Activated naive CD8-positive, alpha-beta T cell (primary cell): ENCODE results near the gene PRSS12.

Source experiments
- H3K27ac Mint-ChIP-seq: one replicate; pipeline ENCODE4 v1.8.0; 2021; ENCODE audit warnings: mixed read lengths
- H3K27me3 Mint-ChIP-seq: one replicate; pipeline ENCODE4 v1.8.0; 2021; ENCODE audit warnings: mixed read lengths
- H3K36me3 Mint-ChIP-seq: one replicate; pipeline ENCODE4 v1.8.0; 2021; ENCODE audit warnings: mixed read lengths
- H3K4me1 Mint-ChIP-seq: one replicate; pipeline ENCODE4 v1.8.0; 2021; ENCODE audit warnings: low read depth, mixed read lengths
- H3K4me3 Mint-ChIP-seq: one replicate; pipeline ENCODE4 v1.8.0; 2021; ENCODE audit warnings: mild to moderate bottlenecking, mixed read lengths
- H3K9me3 Mint-ChIP-seq: one replicate; pipeline ENCODE4 v1.8.0; 2021; ENCODE audit warnings: low read depth, mixed read lengths

The PRSS12 gene

GRCh38 chr4:118260309-118260708 is 92.5 kb downstream of the PRSS12 start:
- no peak overlapping the region for H3K4me3 Mint-ChIP-seq
- H3K4me1 Mint-ChIP-seq: no peaks in the 10 kb centered on the region
- H3K9me3 Mint-ChIP-seq: no peaks in the 10 kb centered on the region
- no peaks in the 10 kb centered on the region for H3K36me3 Mint-ChIP-seq
- no peaks in the 10 kb centered on the region for H3K27me3 Mint-ChIP-seq
- H3K27ac Mint-ChIP-seq: no peak overlapping the region

GRCh38 chr4:118259111-118259510 is 93.7 kb downstream of the PRSS12 start:
- H3K27me3 Mint-ChIP-seq: no peaks in the 10 kb centered on the region
- H3K4me1 Mint-ChIP-seq: no peaks in the 10 kb centered on the region
- no peaks in the 10 kb centered on the region for H3K9me3 Mint-ChIP-seq
- no peak overlapping the region for H3K27ac Mint-ChIP-seq
- H3K36me3 Mint-ChIP-seq: no peaks in the 10 kb centered on the region
- H3K4me3 Mint-ChIP-seq: no peak overlapping the region

- Mint-ChIP-seq H3K27me3 (no peaks in the 10 kb centered on the region), H3K4me1 (no peaks in the 10 kb centered on the region), H3K9me3 (no peaks in the 10 kb centered on the region), H3K36me3 (no peaks in the 10 kb centered on the region), H3K4me3 (no peak overlapping the region), H3K27ac (no peak overlapping the region)
These were observed 98.4 kb downstream of the PRSS12 start for GRCh38 chr4:118254368-118254767.

- Mint-ChIP-seq H3K27ac (no peak overlapping the region), H3K9me3 (no peaks in the 10 kb centered on the region), H3K27me3 (no peaks in the 10 kb centered on the region), H3K4me1 (peaks cover 2% of the 10 kb centered on the region), H3K36me3 (no peaks in the 10 kb centered on the region), H3K4me3 (no peak overlapping the region)
These were observed 102.9 kb downstream of the PRSS12 start for GRCh38 chr4:118249890-118250289.

GRCh38 chr4:118237531-118237930 is 115.3 kb downstream of the PRSS12 start:
- Mint-ChIP-seq H3K27me3 (no peaks in the 10 kb centered on the region), H3K27ac (no peak overlapping the region), H3K4me3 (no peak overlapping the region)

GRCh38 chr4:118235566-118236120 is 117.2 kb downstream of the PRSS12 start:
- Mint-ChIP-seq H3K27ac (no peak overlapping the region), H3K9me3 (no peaks in the 10 kb centered on the region), H3K27me3 (peaks cover 3% of the 10 kb centered on the region), H3K4me1 (no peaks in the 10 kb centered on the region), H3K36me3 (no peaks in the 10 kb centered on the region), H3K4me3 (no peak overlapping the region)

More at GRCh38 chr4:118237531-118237930, 115.3 kb downstream of the PRSS12 start:
- Mint-ChIP-seq H3K4me1 (no peaks in the 10 kb centered on the region), H3K9me3 (no peaks in the 10 kb centered on the region), H3K36me3 (no peaks in the 10 kb centered on the region)
